Measurements from ENCODE around the gene TOM1L2.

DNA sequence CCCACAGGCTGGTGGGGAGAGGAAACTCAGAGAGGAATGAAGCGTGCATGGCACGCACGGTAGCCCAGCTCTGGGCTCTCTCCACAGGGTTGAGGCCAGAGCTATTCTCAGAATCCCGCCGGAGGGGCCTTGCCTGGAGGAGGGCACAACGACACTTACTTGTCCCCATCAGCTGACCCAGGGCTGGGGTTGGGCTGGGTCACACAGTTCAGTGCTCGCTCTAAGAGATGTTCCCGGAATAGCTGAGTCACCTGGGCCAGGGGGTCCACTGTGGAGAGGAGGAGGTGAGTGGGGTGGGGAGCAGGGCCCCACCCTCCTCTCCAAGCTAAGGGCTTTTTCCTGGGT is 157.2 kb downstream of the TOM1L2 start:
- TF ChIP-seq, protein P1, sequence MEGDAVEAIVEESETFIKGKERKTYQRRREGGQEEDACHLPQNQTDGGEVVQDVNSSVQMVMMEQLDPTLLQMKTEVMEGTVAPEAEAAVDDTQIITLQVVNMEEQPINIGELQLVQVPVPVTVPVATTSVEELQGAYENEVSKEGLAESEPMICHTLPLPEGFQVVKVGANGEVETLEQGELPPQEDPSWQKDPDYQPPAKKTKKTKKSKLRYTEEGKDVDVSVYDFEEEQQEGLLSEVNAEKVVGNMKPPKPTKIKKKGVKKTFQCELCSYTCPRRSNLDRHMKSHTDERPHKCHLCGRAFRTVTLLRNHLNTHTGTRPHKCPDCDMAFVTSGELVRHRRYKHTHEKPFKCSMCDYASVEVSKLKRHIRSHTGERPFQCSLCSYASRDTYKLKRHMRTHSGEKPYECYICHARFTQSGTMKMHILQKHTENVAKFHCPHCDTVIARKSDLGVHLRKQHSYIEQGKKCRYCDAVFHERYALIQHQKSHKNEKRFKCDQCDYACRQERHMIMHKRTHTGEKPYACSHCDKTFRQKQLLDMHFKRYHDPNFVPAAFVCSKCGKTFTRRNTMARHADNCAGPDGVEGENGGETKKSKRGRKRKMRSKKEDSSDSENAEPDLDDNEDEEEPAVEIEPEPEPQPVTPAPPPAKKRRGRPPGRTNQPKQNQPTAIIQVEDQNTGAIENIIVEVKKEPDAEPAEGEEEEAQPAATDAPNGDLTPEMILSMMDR (IDR thresholded peaks at IDR 0.05), result no peak
- TF ChIP-seq ZFX (IDR thresholded peaks at IDR 0.05; ENCODE audit: borderline replicate concordance), result no peak

Measured in 22Rv1 (cell line).